Stomach (tissue), 9 donors: ENCODE data around the gene CCNYL1. TPM values are rescaled to one million over a fixed set of nuclear protein-coding genes. Genes with fewer than 3 reads are reported as not detected.
"Not testable (repeated sequence)": the region's sequence is repeated elsewhere in the genome, so short reads cannot be mapped to it uniquely, and the experiment has no call there.

Experiments
- DNase-seq, 2 donors: peaks; one replicate each; pipeline versions ENCODE4 v3.0.0 to v3.0.0-alpha.2; 2013 to 2019
- H3K27ac ChIP-seq, 5 donors: fragments of 200-600 bp in 4 of 5; sonication (generic) in 4 of 5; one replicate each; pipeline ENCODE4 v1.5.1; 2013 to 2019; ENCODE audit warnings: mild to moderate bottlenecking in 1 of 5, moderate library complexity in 1 of 5
- H3K27me3 ChIP-seq, 3 donors: fragments of 200-600 bp; sonication (generic); one replicate each; pipeline ENCODE4 v1.5.1; 2017 to 2019; ENCODE audit warnings: mixed run types in 1 of 3
- H3K36me3 ChIP-seq, 4 donors: fragments of 200-600 bp; sonication (generic); 1 replicate in 3 of 4; 2 replicates in 1 of 4; pipeline ENCODE4 v1.5.1; 2016 to 2019
- H3K4me1 ChIP-seq, 4 donors: fragments of 200-600 bp; sonication (generic); one replicate each; pipeline ENCODE4 v1.5.1; 2016 to 2019
- H3K4me3 ChIP-seq, 4 donors: fragments of 200-600 bp; sonication (generic) in 3 of 4; one replicate each; pipeline ENCODE4 v1.5.1; 2016 to 2019; ENCODE audit warnings: mild to moderate bottlenecking in 1 of 4
- H3K9me3 ChIP-seq, 4 donors: fragments of 200-600 bp; sonication (generic); one replicate each; pipeline ENCODE4 v1.5.1; 2016 to 2019
- CTCF ChIP-seq, 7 experiments: fragments of 450-650 bp in 4 of 7; fragments of 200-600 bp in 3 of 7; sonication (generic) in 3 of 7; IDR thresholded peaks; one replicate each; pipeline ENCODE4 v1.5.1; 2016 to 2019; ENCODE audit warnings: antibody characterized with exemption in 7 of 7, control low read depth in 2 of 7, mild to moderate bottlenecking in 1 of 7
- EP300 ChIP-seq: sonication (generic); formaldehyde crosslinking; IDR thresholded peaks from one replicate; pipeline ENCODE4 v1.6.1; 2017; ENCODE audit warnings: antibody characterized with exemption
- POLR2A ChIP-seq, 4 donors: fragments of 450-650 bp; IDR thresholded peaks; one replicate each; pipeline ENCODE4 v1.6.1; 2016; ENCODE audit warnings: antibody characterized with exemption in 4 of 4, control low read depth in 2 of 4, mild to moderate bottlenecking in 1 of 4, moderate library complexity in 1 of 4
- POLR2AphosphoS5 ChIP-seq, 3 donors: sonication (generic); formaldehyde crosslinking; IDR thresholded peaks; one replicate each; pipeline ENCODE4 v1.6.1; 2016; ENCODE audit warnings: antibody characterized with exemption in 3 of 3
- WGBS, 5 donors: extraction: QIAGEN DNeasy Blood & Tissue Kit in 3 of 5; methylation state at CpG; one replicate each; pipeline versions ENCODE4 v1.1.5 to v1.1.7; 2013 to 2018; 5-methylcytosine and 5-hydroxymethylcytosine counted together
- intact Hi-C: fragments of 100-400 bp; cut with DNase I; formaldehyde crosslinking; loops from one replicate; pipeline ENCODE4 v1.15.1; 2023; ENCODE audit warnings: low total_unique reads
- polyA plus RNA-seq, 3 donors: library from polyadenylated mRNA; stranded (reverse); fragments of 200-250 nt; gene quantifications; one replicate each; pipeline ENCODE4 v1.2.3, GENCODE V29; 2013
- total RNA-seq, 5 donors: library from RNA; depleted of rRNA; stranded (reverse); fragments of >200 nt; gene quantifications; one replicate each; pipeline versions ENCODE4 v1.1.0 to v1.2.3, GENCODE V29; 2014 to 2016
- donor health status: healthy with polysubstance abuse.
- donor health status: Bipolar disorder and iron deficiency.
- donor health status: healthy.

The CCNYL1 gene
- total and polyA plus RNA-seq, 8 donors: 4.2 to 29.8 (median 11.2) TPM

- DNase-seq: no peak
- Histone ChIP-seq H3K27ac (peak overlapping the region in 1 of 5 donors; percentile 20), H3K9me3 (no peaks in the 10 kb centered on the region), H3K36me3 (peaks cover 6 to 27% (median 16%) of the 10 kb centered on the region in 4 donors), H3K27me3 (no peaks in the 10 kb centered on the region), H3K4me1 (peaks cover 0 to 13% (median 3%) of the 10 kb centered on the region in 4 donors), H3K4me3 (no peak overlapping the region)
- WGBS, 5 donors: 63 to 74% (median 67%) methylated on average over 2 of the region's 2 CpGs
- TF ChIP-seq EP300 (no peak), POLR2A (IDR thresholded peaks at IDR 0.05) (no peak), CTCF (IDR thresholded peaks at IDR 0.05) (no peak), POLR2AphosphoS5 (IDR thresholded peaks at IDR 0.05) (no peak)
- intact Hi-C loops: no loop called here
Observed at GRCh38 chr2:207733597-207734240, 22.3 kb downstream of the CCNYL1 start.

- intact Hi-C loops: no loop called here
- Histone ChIP-seq H3K4me3 (no peak overlapping the region), H3K36me3 (peaks cover 6 to 30% (median 16%) of the 10 kb centered on the region in 4 donors), H3K9me3 (no peaks in the 10 kb centered on the region), H3K4me1 (peaks cover 0 to 13% (median 3%) of the 10 kb centered on the region in 4 donors), H3K27ac (peak overlapping the region in 1 of 5 donors; percentile 20), H3K27me3 (no peaks in the 10 kb centered on the region)
- WGBS, 5 donors: 13 to 32% (median 28%) methylated on average over 3 of the region's 3 CpGs
- peak in 4 of 7 experiments; percentile 25 to 58 (median 38) for TF ChIP-seq CTCF (IDR thresholded peaks at IDR 0.05)
- TF ChIP-seq POLR2A (IDR thresholded peaks at IDR 0.05): no peak
- peak in 1 of 2 donors; percentile 67 for DNase-seq
Observed at GRCh38 chr2:207734264-207734635, 22.8 kb downstream of the CCNYL1 start.

GRCh38 chr2:207734636-207735512 lies 23.4 kb downstream of the CCNYL1 start:
- no peaks in the 10 kb centered on the region for H3K27me3 ChIP-seq
- 43 to 77% (median 49%) methylated on average over 4 of the region's 4 CpGs for WGBS, 5 donors
- intact Hi-C loops: no loop called here
- H3K4me3 ChIP-seq: no peak overlapping the region
- H3K9me3 ChIP-seq: no peaks in the 10 kb centered on the region
- TF ChIP-seq POLR2A (IDR thresholded peaks at IDR 0.05): no peak
- no peak for TF ChIP-seq EP300
- no peak for TF ChIP-seq CTCF (IDR thresholded peaks at IDR 0.05)
- no peak for TF ChIP-seq POLR2AphosphoS5 (IDR thresholded peaks at IDR 0.05)
- DNase-seq: peak in 1 of 2 donors; percentile 42
- H3K36me3 ChIP-seq: peaks cover 6 to 31% (median 10%) of the 10 kb centered on the region in 4 donors
- H3K27ac ChIP-seq: peak overlapping the region in 1 of 5 donors; percentile 35
- H3K4me1 ChIP-seq: peaks cover 0 to 13% (median 3%) of the 10 kb centered on the region in 4 donors

- Histone ChIP-seq H3K4me1 (peaks cover 0 to 13% (median 3%) of the 10 kb centered on the region in 4 donors), H3K36me3 (peaks cover 0 to 29% (median 5%) of the 10 kb centered on the region in 4 donors)
- H3K27ac ChIP-seq, H3K27me3 ChIP-seq, DNase-seq, H3K9me3 ChIP-seq, intact Hi-C loops, H3K4me3 ChIP-seq: not testable (repeated sequence)
- WGBS, 5 donors: 88 to 98% (median 97%) methylated on average over 9 of the region's 9 CpGs
Observed at GRCh38 chr2:207735513-207735859, 24.0 kb downstream of the CCNYL1 start.
